GM19372 (cell line): ENCODE results near the gene ATP13A5.

ENCODE experiments used
- ATAC-seq: cut with Tn5 transposase; IDR thresholded peaks from one replicate; pipeline ENCODE4 v1.9.1; 2021; ENCODE audit warnings: mild to moderate bottlenecking, low read depth, moderate library complexity; ENCODE audit not compliant: unreplicated experiment

The ATP13A5 gene

GRCh38 chr3:193378706-193379105, at the start of gene ATP13A5:
ATP13A5 (minus strand) TSS chr3:193378753; CDS start chr3:193378725, 28 bp downstream.
- no peak for ATAC-seq

- ATAC-seq = no peak
Observed at GRCh38 chr3:193418576-193419373, 40.2 kb upstream of the ATP13A5 start.

- no peak for ATAC-seq
Observed at GRCh38 chr3:193416629-193417028, 38.1 kb upstream of the ATP13A5 start.

- no peak for ATAC-seq
Observed at GRCh38 chr3:193407688-193408087, 29.1 kb upstream of the ATP13A5 start.

- no peak for ATAC-seq
Observed at GRCh38 chr3:193407112-193407511, 28.6 kb upstream of the ATP13A5 start.

GRCh38 chr3:193403307-193403706, 24.8 kb upstream of the ATP13A5 start:
- ATAC-seq = no peak

- ATAC-seq = no peak
Observed at GRCh38 chr3:193400304-193400703, 21.8 kb upstream of the ATP13A5 start.

GRCh38 chr3:193396451-193397244, 18.1 kb upstream of the ATP13A5 start:
- no peak for ATAC-seq

- ATAC-seq = no peak
Observed at GRCh38 chr3:193391902-193392301, 13.3 kb upstream of the ATP13A5 start.

- ATAC-seq = no peak
Observed at GRCh38 chr3:193389335-193389734, 10.8 kb upstream of the ATP13A5 start.

- ATAC-seq = no peak
Observed at GRCh38 chr3:193388361-193388760, 9.8 kb upstream of the ATP13A5 start.

GRCh38 chr3:193387596-193387995, 9.0 kb upstream of the ATP13A5 start:
- ATAC-seq = no peak

GRCh38 chr3:193377591-193377990, 962 bp downstream of the ATP13A5 start:
- no peak for ATAC-seq

- ATAC-seq = no peak
Observed at GRCh38 chr3:193375614-193376013, 2.9 kb downstream of the ATP13A5 start.

GRCh38 chr3:193372783-193373182, 5.8 kb downstream of the ATP13A5 start:
- ATAC-seq = no peak

GRCh38 chr3:193367868-193368267, 10.7 kb downstream of the ATP13A5 start:
- ATAC-seq = no peak

GRCh38 chr3:193357291-193357690, 21.3 kb downstream of the ATP13A5 start:
- ATAC-seq = no peak

GRCh38 chr3:193354423-193354822, 24.1 kb downstream of the ATP13A5 start:
- no peak for ATAC-seq

- no peak for ATAC-seq
Observed at GRCh38 chr3:193350744-193351143, 27.8 kb downstream of the ATP13A5 start.

- ATAC-seq = no peak
Observed at GRCh38 chr3:193348686-193349085, 29.9 kb downstream of the ATP13A5 start.
